KMS-11 (cell line): ENCODE results near the gene ACADSB.

Experiments used
- H2AFZ ChIP-seq: fragments of 200-600 bp; sonication (generic); 2 replicates; pipeline ENCODE4 v1.6.1; 2016; ENCODE audit warnings: antibody characterized with exemption, mixed run types, low read depth
- H3K27ac ChIP-seq: fragments of 200-600 bp; sonication (generic); 2 replicates; pipeline ENCODE4 v1.6.1; 2016; ENCODE audit warnings: mild to moderate bottlenecking, mixed run types
- H3K27me3 ChIP-seq: fragments of 200-600 bp; sonication (generic); 2 replicates; pipeline ENCODE4 v1.6.1; 2017; ENCODE audit warnings: mild to moderate bottlenecking, low read depth, mixed run types, moderate library complexity; ENCODE audit not compliant: insufficient read depth
- H3K36me3 ChIP-seq: fragments of 200-600 bp; sonication (generic); 2 replicates; pipeline ENCODE4 v1.6.1; 2017; ENCODE audit warnings: mild to moderate bottlenecking, mixed run types; ENCODE audit not compliant: insufficient read depth
- H3K4me1 ChIP-seq: fragments of 200-600 bp; sonication (generic); 2 replicates; pipeline ENCODE4 v1.6.1; 2016; ENCODE audit warnings: mild to moderate bottlenecking, low read depth, mixed run types; ENCODE audit not compliant: poor library complexity, severe bottlenecking
- H3K4me2 ChIP-seq: fragments of 200-600 bp; sonication (generic); 2 replicates; pipeline ENCODE4 v1.7.0; 2016; ENCODE audit warnings: mild to moderate bottlenecking, mixed run types
- H3K4me3 ChIP-seq: fragments of 200-600 bp; sonication (generic); IDR thresholded peaks from 2 replicates; pipeline ENCODE4 v1.6.1; 2017; ENCODE audit warnings: low read depth, low read length, mixed read lengths; ENCODE audit not compliant: insufficient read depth
- H3K79me2 ChIP-seq: fragments of 200-600 bp; sonication (generic); 2 replicates; pipeline ENCODE4 v1.6.1; 2016; ENCODE audit warnings: low read depth, mixed run types; ENCODE audit not compliant: insufficient read depth
- H3K9ac ChIP-seq: fragments of 200-600 bp; sonication (generic); 2 replicates; pipeline ENCODE4 v1.6.1; 2016; ENCODE audit warnings: mild to moderate bottlenecking, mixed run types
- H4K20me1 ChIP-seq: fragments of 200-600 bp; sonication (generic); 2 replicates; pipeline ENCODE4 v1.6.1; 2016; ENCODE audit warnings: mild to moderate bottlenecking, mixed run types; ENCODE audit not compliant: insufficient read depth
- CTCF ChIP-seq: fragments of 200-600 bp; sonication (generic); conservative IDR thresholded peaks from 2 replicates; pipeline ENCODE4 v1.6.1; 2017; ENCODE audit warnings: low read depth, mild to moderate bottlenecking, antibody characterized with exemption, low read length, moderate library complexity, mixed read lengths

The ACADSB gene

DNA sequence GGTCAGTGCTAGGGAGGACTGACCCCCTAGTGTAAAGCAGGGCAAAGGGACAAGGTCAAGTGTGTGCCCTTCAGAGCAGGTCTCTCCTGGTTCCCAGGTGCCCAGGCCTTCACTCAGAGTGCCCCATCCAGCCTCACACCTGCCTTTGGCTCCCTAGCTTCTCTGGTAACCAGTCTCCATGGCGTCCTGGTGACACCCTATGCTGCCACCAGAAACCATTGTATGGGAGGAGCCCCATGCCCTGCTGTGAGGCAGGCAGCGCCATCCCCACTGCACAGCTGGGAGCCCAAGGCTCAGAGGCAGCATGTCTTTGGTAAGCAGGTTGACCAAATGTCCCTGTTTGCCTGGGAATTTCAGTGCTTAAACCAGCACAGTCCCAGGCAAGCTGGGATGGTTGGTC lies 93.9 kb downstream of the ACADSB start:
- Histone ChIP-seq H3K9ac (no peak overlapping the region), H2AFZ (no peak overlapping the region), H3K4me1 (no peaks in the 10 kb centered on the region), H3K4me2 (no peak overlapping the region), H3K36me3 (no peaks in the 10 kb centered on the region), H3K4me3 (no peak overlapping the region), H4K20me1 (no peaks in the 10 kb centered on the region), H3K27ac (no peak overlapping the region), H3K27me3 (no peaks in the 10 kb centered on the region), H3K79me2 (no peaks in the 10 kb centered on the region)
- TF ChIP-seq CTCF: no peak

GRCh38 chr10:123103944-123104343 lies 95.1 kb downstream of the ACADSB start:
- H3K79me2 ChIP-seq: no peaks in the 10 kb centered on the region
- no peak for TF ChIP-seq CTCF
- no peak overlapping the region for H3K4me3 ChIP-seq
- H3K4me1 ChIP-seq: no peaks in the 10 kb centered on the region
- H3K9ac ChIP-seq: no peak overlapping the region
- no peaks in the 10 kb centered on the region for H3K27me3 ChIP-seq
- no peak overlapping the region for H2AFZ ChIP-seq
- H3K4me2 ChIP-seq: no peak overlapping the region
- no peaks in the 10 kb centered on the region for H3K36me3 ChIP-seq
- no peak overlapping the region for H3K27ac ChIP-seq
- no peaks in the 10 kb centered on the region for H4K20me1 ChIP-seq
